NCI-H146 treated with DMSO at 0.1 percent for 48 hours (cell line): ENCODE measurements around the gene ATP11A.
"Not testable (repeated sequence)": the region's sequence is repeated elsewhere in the genome, so short reads cannot be mapped to it uniquely, and the experiment has no call there.

Experiments used
- DNase-seq: peaks from one replicate; lab custom pipeline; 2025; ENCODE audit not compliant: unreplicated experiment; lab: John Stamatoyannopoulos, UW

ATP11A gene

GRCh38 chr13:112790735-112791641 lies 101.2 kb downstream of the ATP11A start:
- DNase-seq, result no peak

- DNase-seq, result no peak
These were observed 102.0 kb downstream of the ATP11A start for GRCh38 chr13:112791663-112792440.

GRCh38 chr13:112792511-112792910 lies 102.7 kb downstream of the ATP11A start:
- DNase-seq, result no peak

GRCh38 chr13:112793545-112794445 lies 104.0 kb downstream of the ATP11A start:
- no peak for DNase-seq

- no peak for DNase-seq
These were observed 105.4 kb downstream of the ATP11A start for GRCh38 chr13:112795277-112795676.

- no peak for DNase-seq
These were observed 106.5 kb downstream of the ATP11A start for GRCh38 chr13:112796190-112796915.

- no peak for DNase-seq
These were observed 109.6 kb downstream of the ATP11A start for GRCh38 chr13:112799394-112799793.

- DNase-seq, result no peak
These were observed 110.2 kb downstream of the ATP11A start for GRCh38 chr13:112800057-112800456.

GRCh38 chr13:112800807-112801206 lies 111.0 kb downstream of the ATP11A start:
- DNase-seq, result not testable (repeated sequence)

GRCh38 chr13:112802802-112803195 lies 113.0 kb downstream of the ATP11A start:
- DNase-seq, result no peak

- DNase-seq, result no peak
These were observed 113.6 kb downstream of the ATP11A start for GRCh38 chr13:112803422-112803821.

GRCh38 chr13:112804374-112804773 lies 114.5 kb downstream of the ATP11A start:
- DNase-seq, result no peak

GRCh38 chr13:112806739-112807652 lies 117.2 kb downstream of the ATP11A start:
- no peak for DNase-seq

GRCh38 chr13:112807653-112808376 lies 118.0 kb downstream of the ATP11A start:
- DNase-seq, result no peak

- DNase-seq, result no peak
These were observed 118.7 kb downstream of the ATP11A start for GRCh38 chr13:112808377-112809140.

- no peak for DNase-seq
These were observed 119.8 kb downstream of the ATP11A start for GRCh38 chr13:112809332-112810315.

- no peak for DNase-seq
These were observed 120.8 kb downstream of the ATP11A start for GRCh38 chr13:112810608-112811007.
